DMS 273 (cell line): ENCODE data around the gene MPP1.
A peak's percentile ranks its signal among the peaks of the same experiment; 100 is the strongest.

Source experiments
- DNase-seq: peaks from one replicate; lab custom pipeline; 2025; ENCODE audit not compliant: unreplicated experiment; lab: John Stamatoyannopoulos, UW

The MPP1 gene

DNA sequence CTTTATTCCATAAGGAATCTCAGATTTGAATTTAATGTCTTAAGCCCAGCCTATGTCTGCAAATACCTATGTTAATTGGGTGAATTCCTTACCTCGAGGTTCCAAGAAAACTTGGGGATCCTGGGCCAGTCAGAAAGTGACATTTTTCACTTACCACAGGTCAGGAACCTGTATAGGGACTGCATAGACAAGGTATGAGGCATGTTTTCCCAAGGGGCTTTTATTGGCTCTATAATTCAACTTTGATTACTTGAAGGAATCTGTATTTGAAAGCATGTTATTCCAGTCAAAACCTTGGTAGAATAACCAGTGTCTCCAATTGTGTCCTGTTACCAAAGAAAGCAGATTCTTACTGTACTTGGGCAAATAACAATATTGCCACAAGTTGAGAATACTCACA lies 8.5 kb upstream of the MPP1 start:
- DNase-seq, result no peak

GRCh38 chrX:154812341-154813101 lies 7.2 kb upstream of the MPP1 start:
- DNase-seq, result no peak

DNA sequence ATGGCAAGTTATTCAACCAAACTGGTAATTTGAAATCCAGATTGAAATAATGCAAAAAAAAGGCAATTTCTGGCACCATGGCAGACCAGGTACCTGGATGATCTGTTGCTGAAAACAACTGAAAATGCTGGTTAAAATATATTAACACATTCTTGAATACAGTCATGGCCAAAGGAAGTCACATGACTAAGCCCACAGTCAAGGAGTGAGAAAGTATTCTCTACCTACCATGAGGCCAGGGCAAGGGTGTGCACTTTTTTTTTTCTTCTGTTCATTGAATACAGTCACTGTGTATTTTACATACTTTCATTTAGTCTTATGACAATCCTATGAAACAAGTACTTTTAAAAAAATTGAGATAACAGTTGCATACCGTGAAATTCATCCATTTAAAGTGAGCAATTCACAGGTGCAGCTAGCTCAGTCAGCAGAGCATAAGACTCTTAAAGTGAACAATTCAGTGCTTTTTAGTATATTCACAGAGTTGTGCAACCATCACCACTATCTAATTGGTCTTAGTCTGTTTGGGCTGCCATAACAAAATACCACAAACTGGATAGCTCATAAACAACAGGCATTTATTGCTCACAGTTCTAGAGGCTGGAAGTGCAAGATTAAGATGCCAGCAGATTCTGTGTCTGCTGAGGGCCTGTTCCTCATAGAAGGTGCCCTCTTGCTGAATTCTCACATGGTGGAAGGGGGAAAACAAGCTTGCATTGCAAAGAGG lies 4.8 kb upstream of the MPP1 start:
- DNase-seq, result no peak

DNA sequence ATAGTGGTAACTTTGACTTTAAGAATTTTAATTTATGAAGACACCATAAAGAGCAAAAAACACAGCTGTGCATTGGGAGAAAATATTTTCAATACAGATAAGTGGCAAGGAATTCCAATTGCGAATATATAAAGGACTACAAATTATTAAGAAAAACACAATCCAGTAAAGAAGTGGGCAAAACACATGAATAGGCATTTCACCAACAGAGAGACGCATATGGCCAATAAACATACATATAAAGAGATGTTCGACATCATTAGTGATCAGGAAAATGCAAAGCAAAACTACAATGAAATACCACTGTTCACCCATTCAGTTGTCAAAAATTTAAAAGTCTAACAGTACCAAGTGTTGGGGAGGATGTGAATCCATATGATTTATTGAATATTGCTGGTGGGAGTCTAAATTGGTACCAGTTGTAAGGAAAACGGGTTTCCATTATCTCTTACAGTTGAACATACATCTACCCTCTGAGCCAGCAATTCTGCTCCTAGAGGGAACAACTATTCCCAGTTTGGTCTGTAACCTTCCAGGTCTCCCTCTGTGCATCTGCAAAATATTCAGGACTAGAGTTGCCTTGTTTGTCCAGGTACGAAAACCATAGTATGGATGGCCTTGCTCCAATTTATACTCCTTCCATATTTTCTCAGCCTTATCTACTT lies 1.7 kb upstream of the MPP1 start:
- no peak for DNase-seq

DNA sequence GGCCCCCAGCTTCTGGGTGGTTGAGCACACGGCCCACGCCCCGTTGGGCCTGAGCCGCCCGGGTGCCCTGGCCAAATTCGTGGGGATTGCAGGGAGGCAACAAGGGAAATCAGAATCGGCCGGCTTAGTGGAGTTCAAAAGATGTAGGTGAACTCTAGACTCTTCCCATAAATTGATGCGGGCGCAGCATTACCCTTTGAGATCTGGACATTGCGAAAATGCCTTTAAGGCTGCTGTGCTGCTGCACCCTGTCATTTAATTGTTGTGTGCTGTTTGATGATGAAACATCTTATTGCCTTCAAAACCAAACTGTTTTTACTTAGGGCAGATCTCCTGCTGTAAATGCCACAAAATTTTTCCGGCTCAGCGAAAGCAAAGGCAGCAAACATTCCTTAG lies 409 bp upstream of the MPP1 start:
- DNase-seq, result no peak

DNA sequence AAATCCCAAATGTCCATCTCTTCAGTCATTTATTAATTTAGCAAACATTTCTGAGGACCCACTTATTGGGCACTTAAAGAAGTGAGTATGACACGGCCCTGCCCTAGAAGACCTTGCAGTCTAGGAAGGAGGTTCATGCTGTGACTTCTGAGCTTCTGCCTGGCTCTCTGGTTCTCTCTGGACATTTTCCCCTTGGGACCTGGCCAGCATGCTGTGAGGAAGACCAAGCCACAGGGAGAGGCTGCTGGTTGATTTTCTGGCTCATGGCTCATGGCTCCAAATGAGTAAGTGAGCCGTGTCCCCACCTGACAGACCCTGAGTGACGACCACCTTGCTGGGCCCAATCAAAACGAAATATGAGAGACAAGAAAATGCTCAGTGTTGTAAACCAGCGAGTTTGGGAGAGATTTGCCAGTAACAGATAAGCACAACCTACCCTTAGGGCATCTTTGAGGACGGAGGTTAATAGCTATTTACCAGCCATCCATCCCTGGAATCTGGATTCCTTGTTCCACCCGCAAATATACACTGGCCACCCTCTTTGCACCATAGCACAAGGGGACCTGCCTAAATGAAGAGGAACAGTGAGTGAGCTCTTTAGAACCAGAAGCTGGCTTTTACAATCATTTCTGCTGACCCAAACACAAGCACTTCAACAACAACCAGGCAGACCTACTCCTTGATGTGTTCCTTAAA lies 876 bp downstream of the MPP1 start:
- DNase-seq, result no peak

GRCh38 chrX:154802947-154803346 lies 2.3 kb downstream of the MPP1 start:
- DNase-seq, result no peak

DNA sequence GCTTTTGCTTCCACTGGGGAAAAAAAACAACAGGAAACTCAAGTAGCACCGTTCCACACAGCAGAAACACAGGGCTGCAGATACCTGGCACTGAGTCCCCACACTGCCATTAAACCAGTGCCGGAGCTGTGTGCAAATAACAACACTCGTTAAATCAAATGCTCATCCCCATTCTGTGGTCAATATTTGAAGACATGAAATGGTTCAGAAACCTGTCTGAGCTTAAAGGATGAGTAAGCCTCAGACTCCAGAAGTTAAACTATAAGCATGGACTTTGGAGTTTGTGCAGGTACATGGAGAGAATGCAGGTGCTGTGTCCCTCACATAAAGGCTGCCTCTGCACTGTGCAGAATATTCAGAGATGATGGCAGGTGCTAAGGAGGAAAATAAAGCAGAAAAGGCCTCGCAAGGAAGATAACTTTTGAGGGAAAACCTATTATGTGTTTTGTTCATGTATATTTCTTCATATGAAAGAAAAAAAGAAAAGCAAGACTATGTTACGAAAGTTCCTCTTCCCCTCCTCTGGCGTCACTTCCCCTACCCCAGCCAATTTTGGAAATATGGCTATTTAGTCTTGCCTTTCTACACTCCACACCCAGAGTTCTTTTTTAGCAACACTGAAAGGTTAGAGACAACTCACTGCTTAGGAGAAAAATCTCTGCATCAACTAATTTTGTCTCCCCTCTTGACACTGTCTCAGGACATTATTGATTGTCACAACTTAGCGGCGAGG lies 4.6 kb downstream of the MPP1 start:
- DNase-seq, result no peak

DNA sequence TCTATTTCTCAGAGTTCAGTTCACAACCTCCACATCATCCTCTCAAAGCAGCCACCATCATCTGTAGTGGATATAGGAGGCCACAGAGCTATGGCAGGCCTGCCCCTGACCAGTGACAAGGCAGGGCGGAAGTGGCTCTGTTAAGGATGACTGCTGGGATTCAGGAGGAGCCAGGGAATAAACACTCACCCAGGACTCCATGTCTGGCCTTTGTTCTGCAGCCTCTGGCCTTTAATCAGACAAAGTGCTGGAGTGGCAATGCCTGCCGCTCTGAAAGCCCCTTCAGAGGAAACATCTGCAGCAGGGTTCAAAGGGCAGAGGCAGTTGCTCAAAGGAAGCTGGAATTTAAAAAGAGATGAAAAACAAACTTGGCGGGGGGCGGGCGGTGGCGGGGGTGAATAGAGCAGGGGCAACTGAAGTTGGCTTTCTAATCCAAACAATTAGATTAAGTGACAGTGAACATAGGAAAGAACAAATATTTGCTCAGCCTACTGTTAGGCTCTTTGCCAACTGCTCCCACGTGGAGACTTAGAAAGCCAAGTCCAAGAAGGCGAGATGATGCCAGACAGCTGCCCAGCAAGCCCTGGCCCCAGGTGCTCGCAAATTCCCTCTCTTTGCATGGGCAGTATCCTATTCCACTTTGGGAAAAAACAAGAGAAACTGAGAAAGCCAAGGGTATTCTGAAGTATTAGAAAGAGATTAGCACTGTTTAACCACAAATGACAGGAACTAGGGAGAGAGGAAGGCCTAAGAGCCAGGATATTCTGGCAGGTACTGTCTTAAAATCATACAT lies 5.5 kb downstream of the MPP1 start:
- peak; percentile 60 for DNase-seq

DNA sequence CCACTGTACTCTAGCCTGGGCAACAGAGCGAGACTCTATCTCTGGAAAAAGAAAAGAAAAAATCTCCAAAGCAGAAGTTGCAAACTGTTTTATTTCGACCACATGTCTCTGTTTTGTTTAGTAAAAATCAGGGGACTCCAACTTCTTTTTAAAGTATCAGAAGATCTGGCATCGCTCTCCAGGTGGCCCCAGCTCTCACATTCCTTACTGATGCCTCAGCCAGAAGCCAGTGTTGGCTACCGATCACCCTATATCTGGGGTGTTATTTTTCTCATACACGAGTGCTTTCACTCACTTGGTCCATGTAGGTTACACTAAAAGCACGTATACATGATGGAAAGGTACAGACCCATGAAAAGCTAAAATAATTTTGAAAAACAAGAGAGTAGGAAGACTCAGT lies 8.3 kb downstream of the MPP1 start:
- no peak for DNase-seq

- no peak for DNase-seq
Measured at GRCh38 chrX:154795016-154795415, 10.3 kb downstream of the MPP1 start.

DNA sequence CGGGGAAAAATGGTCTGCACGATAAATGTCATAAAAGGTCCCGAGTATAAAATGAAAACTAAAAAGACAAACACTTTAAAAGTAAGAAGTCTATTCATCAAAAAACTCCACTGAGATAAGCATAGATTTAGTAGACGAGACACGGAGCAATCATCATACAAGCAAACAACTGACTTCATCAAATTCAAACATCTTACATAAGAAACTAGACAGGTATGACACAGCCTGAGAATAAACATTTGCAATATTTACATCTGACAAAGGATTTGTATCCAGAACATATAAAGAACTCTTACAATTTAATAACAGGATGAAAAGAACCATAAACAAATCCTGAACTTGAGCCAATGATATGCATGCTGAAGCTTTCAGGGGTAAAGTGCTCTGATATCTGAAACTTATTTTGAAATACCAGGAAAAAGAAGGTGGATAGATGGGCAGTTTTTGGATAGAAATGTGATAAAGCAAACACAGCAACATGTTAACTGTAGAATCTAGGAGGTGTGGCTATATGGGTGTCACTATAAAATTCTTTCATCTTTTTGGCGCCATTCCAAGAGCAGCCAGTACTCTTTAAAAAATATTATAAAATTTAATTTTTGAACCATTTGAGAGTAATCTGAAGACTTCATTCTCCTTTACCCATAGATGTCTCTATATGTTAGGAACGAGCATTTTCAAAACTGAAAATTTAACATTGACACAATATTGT lies 12.0 kb downstream of the MPP1 start:
- DNase-seq, result no peak

DNA sequence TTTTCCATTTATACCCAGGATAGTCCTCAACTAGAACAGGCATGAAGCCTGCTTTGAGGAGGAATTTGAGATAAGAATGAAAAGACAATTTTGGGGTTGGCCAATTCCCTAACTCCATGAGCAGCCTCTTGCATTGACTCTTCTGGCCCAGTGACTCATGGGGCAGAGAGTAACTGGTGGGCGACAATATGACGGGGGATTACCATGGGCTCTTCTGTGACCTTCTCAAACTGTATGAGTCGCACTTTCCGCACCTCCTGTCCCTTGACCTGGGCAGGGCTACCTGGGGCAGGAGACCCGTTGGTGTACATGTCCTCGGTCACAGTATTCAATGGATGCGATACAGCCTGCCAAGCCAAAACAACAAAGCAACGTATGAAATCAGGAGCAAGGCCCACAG lies 13.3 kb downstream of the MPP1 start:
- no peak for DNase-seq

DNA sequence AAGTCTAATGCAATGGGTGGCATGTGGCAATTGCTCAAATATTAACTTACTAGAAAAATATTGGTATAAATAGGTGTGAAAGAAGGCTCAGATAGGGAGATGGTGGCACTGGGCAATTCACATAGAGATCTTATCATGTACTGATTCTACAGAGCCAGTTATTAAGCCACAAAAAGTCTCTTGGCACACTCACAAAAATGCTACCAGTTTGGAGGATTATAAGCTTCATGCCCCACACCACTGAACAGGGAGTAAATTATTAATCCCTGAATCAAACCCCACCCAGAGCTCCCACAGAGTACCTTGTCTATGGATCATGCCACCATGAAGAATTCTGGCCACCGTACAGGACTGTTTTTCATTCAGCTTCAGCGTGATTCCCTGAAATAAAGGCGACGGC lies 13.8 kb downstream of the MPP1 start:
- DNase-seq, result no peak

DNA sequence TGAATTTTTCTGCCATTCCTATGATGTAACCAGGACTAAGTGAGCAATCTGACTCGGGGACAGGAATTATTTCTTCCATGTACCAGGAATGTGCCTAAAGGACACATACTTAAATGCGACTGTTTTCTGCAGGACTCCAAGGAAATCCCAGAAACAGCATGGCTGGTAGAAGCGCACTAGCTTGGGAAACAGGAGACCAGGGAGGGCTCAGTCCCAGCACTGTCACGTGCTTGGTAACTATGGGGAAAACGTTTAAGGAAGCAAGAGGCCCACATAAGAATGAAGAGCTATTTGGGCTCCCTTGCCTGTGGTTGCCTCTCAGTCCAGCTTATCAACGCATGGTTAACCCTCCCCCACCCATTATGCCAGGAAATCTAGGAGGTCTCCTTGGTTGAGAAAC lies 19.6 kb downstream of the MPP1 start:
- no peak for DNase-seq

- no peak for DNase-seq
Measured at GRCh38 chrX:154784149-154784995, 20.9 kb downstream of the MPP1 start.

DNA sequence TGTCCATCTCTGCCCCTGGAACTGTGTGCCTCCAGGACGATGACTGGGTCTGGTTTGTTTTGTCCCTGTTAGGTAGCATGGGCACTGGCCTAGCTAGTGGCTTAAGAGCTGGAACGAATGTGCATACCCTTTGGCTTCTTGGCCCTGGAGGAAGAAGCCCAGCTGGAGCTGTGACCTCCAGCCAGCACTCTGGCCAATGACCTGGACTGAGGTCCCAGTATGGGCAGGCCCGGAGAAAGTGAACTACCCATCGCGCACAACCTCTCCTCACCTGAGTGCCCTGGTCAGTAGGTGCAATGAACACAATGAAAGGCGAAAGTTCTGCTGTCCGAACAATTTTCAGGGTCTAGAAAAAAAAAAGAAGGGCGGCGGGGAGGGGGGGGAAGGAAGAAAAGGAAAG lies 24.3 kb downstream of the MPP1 start:
- no peak for DNase-seq

DNA sequence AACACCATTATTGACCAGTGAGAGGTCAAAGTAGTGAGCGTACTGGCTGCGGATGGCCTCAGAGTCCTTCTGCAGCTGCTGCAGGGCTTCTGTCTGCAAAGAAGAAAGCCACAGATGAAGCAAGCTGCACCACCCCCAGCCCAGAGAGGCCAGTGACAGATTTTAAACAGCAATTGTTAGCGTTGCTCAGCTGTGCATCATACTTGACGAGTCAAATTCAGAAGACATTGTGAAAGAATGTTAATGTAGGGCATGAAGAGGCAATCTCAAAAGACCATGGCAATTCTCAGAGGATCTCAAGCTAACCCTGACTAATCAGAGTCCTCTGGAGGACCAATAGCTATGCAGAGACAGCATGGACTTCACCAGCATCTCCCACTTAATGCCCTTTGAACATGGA lies 26.0 kb downstream of the MPP1 start:
- no peak for DNase-seq

DNA sequence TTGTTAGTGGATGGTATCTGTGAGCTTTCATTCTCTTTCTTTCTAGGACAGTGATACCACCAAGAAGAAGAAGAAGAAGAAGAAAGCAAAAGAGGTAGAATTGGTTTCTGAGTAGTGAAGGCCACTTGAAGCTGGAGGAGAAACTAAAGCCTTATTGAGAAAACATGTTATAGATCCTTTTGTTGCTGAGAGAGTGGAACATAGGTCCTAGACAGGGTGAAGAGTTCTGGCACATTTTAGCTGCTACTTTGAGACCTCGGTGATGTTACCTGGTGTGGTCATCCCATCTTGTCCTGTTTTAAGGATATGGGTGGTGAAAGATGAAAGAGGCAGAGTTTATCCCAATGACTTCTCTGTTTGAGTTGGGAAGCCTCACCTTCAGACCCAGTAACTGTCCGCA lies 28.5 kb downstream of the MPP1 start:
- DNase-seq, result no peak
